Iris pigment epithelial cell (primary cell): Measurements from ENCODE around the gene LIN9.
A peak's percentile ranks its signal among the peaks of the same experiment; 100 is the strongest.
"Not testable (repeated sequence)": the region's sequence is repeated elsewhere in the genome, so short reads cannot be mapped to it uniquely, and the experiment has no call there.

ENCODE experiments used
- DNase-seq: peaks from one replicate; pipeline ENCODE4 v3.0.0-alpha.2; 2011; ENCODE audit warnings: low read depth

LIN9 gene

GRCh38 chr1:226308723-226309397 lies at the start of gene LIN9:
Gene LIN9, minus strand, starts transcription at chr1:226309164. Its CDS starts 25 bp downstream, at chr1:226309139.
- DNase-seq = peak; percentile 88

GRCh38 chr1:226357416-226357815 lies 48.5 kb upstream of the LIN9 start:
- no peak for DNase-seq

GRCh38 chr1:226355669-226356551 lies 46.9 kb upstream of the LIN9 start:
- DNase-seq = no peak

GRCh38 chr1:226355016-226355415 lies 46.1 kb upstream of the LIN9 start:
- DNase-seq = no peak

GRCh38 chr1:226353698-226354525 lies 44.9 kb upstream of the LIN9 start:
- DNase-seq = no peak

GRCh38 chr1:226351709-226352108 lies 42.7 kb upstream of the LIN9 start:
- no peak for DNase-seq

GRCh38 chr1:226350519-226350865 lies 41.5 kb upstream of the LIN9 start:
- DNase-seq = no peak

GRCh38 chr1:226349801-226350518 lies 41.0 kb upstream of the LIN9 start:
- DNase-seq = no peak

- DNase-seq = no peak
Measured at GRCh38 chr1:226349081-226349480, 40.1 kb upstream of the LIN9 start.

GRCh38 chr1:226344441-226345259 lies 35.7 kb upstream of the LIN9 start:
- no peak for DNase-seq

- DNase-seq = no peak
Measured at GRCh38 chr1:226342656-226343055, 33.7 kb upstream of the LIN9 start.

GRCh38 chr1:226340111-226340510 lies 31.1 kb upstream of the LIN9 start:
- not testable (repeated sequence) for DNase-seq

GRCh38 chr1:226337276-226337875 lies 28.4 kb upstream of the LIN9 start:
- no peak for DNase-seq

- no peak for DNase-seq
Measured at GRCh38 chr1:226335661-226336060, 26.7 kb upstream of the LIN9 start.

- no peak for DNase-seq
Measured at GRCh38 chr1:226332947-226333346, 24.0 kb upstream of the LIN9 start.

GRCh38 chr1:226329237-226329636 lies 20.3 kb upstream of the LIN9 start:
- DNase-seq = no peak

- no peak for DNase-seq
Measured at GRCh38 chr1:226327761-226328162, 18.8 kb upstream of the LIN9 start.

GRCh38 chr1:226325178-226325577 lies 16.2 kb upstream of the LIN9 start:
- peak; percentile 13 for DNase-seq

GRCh38 chr1:226324479-226324878 lies 15.5 kb upstream of the LIN9 start:
- no peak for DNase-seq

GRCh38 chr1:226322986-226323385 lies 14.0 kb upstream of the LIN9 start:
- DNase-seq = no peak

- DNase-seq = no peak
Measured at GRCh38 chr1:226320930-226321329, 12.0 kb upstream of the LIN9 start.
